ENCODE measurements around the gene AGER. TPM values are rescaled to one million over a fixed set of nuclear protein-coding genes. Genes with fewer than 3 reads are reported as not detected.

The AGER gene
- total RNA-seq, 1 donor from 2014 or later: 9.9 TPM

GRCh38 chr6:32210191-32210601, 26.1 kb upstream of the AGER start:
- H3K79me2 ChIP-seq (ENCODE audit: insufficient read depth, low read length): no peaks in the 10 kb centered on the region
- DNase-seq (ENCODE audit: low read depth): no peak
- no peak overlapping the region for H3K4me3 ChIP-seq (ENCODE audit: insufficient read depth, low read depth, low read length)
- no peaks in the 10 kb centered on the region for H3K4me1 Mint-ChIP-seq (ENCODE audit: low read depth, unreplicated experiment)
- H3K27ac Mint-ChIP-seq (ENCODE audit: unreplicated experiment): no peak overlapping the region
- H3K27ac ChIP-seq (ENCODE audit: low read depth, low read length): no peak overlapping the region
- TF ChIP-seq EZH2 (IDR thresholded peaks at IDR 0.05; ENCODE audit: insufficient read depth, low read length): no peak
- no peak for TF ChIP-seq CTCF (IDR thresholded peaks at IDR 0.05; ENCODE audit: insufficient read depth, low read depth, low read length)
- H4K20me1 ChIP-seq (ENCODE audit: insufficient read depth, low read length): no peaks in the 10 kb centered on the region
- H3K4me1 ChIP-seq (ENCODE audit: insufficient read depth, low read length): no peaks in the 10 kb centered on the region
- no peak overlapping the region for H3K9ac ChIP-seq (ENCODE audit: low read length)
- no peak overlapping the region for H3K4me3 Mint-ChIP-seq (ENCODE audit: unreplicated experiment)
- no peaks in the 10 kb centered on the region for H3K9me3 ChIP-seq (ENCODE audit: insufficient read depth, low read depth, low read length)
- no peaks in the 10 kb centered on the region for H3K36me3 ChIP-seq (ENCODE audit: insufficient read depth, low read length)
- H3K36me3 Mint-ChIP-seq (ENCODE audit: low read depth, unreplicated experiment): no peaks in the 10 kb centered on the region
- H3K27me3 ChIP-seq (ENCODE audit: insufficient read depth, low read length): no peaks in the 10 kb centered on the region
- no peak for FAIRE-seq
- peaks cover 21% of the 10 kb centered on the region for H3K27me3 Mint-ChIP-seq (ENCODE audit: low read depth, unreplicated experiment)
- H3K9me3 Mint-ChIP-seq (ENCODE audit: unreplicated experiment): peaks cover 2% of the 10 kb centered on the region
- H3K4me2 ChIP-seq (ENCODE audit: low read length): no peak overlapping the region
- H2AFZ ChIP-seq (ENCODE audit: low read depth, low read length): no peak overlapping the region

- H3K4me1 ChIP-seq (ENCODE audit: insufficient read depth, low read length): no peaks in the 10 kb centered on the region
- Mint-ChIP-seq H3K27me3 (ENCODE audit: low read depth, unreplicated experiment) (peaks cover 22% of the 10 kb centered on the region), H3K4me1 (ENCODE audit: low read depth, unreplicated experiment) (no peaks in the 10 kb centered on the region)
These were observed 24.9 kb upstream of the AGER start for GRCh38 chr6:32208996-32209395.

More at GRCh38 chr6:32208996-32209395, 24.9 kb upstream of the AGER start:
- H3K9me3 Mint-ChIP-seq (ENCODE audit: unreplicated experiment): peaks cover 2% of the 10 kb centered on the region
- Histone ChIP-seq H3K36me3 (ENCODE audit: insufficient read depth, low read length) (no peaks in the 10 kb centered on the region), H3K27me3 (ENCODE audit: insufficient read depth, low read length) (no peaks in the 10 kb centered on the region), H3K9me3 (ENCODE audit: insufficient read depth, low read depth, low read length) (no peaks in the 10 kb centered on the region), H4K20me1 (ENCODE audit: insufficient read depth, low read length) (no peaks in the 10 kb centered on the region), H3K4me2 (ENCODE audit: low read length) (no peak overlapping the region), H3K27ac (ENCODE audit: low read depth, low read length) (no peak overlapping the region), H2AFZ (ENCODE audit: low read depth, low read length) (no peak overlapping the region), H3K9ac (ENCODE audit: low read length) (no peak overlapping the region), H3K4me3 (ENCODE audit: insufficient read depth, low read depth, low read length) (no peak overlapping the region), H3K79me2 (ENCODE audit: insufficient read depth, low read length) (no peaks in the 10 kb centered on the region)
- FAIRE-seq (no peak), DNase-seq (ENCODE audit: low read depth) (no peak)
- H3K27ac Mint-ChIP-seq (ENCODE audit: unreplicated experiment): no peak overlapping the region
- TF ChIP-seq EZH2 (IDR thresholded peaks at IDR 0.05; ENCODE audit: insufficient read depth, low read length): no peak
- TF ChIP-seq CTCF (IDR thresholded peaks at IDR 0.05; ENCODE audit: insufficient read depth, low read depth, low read length): no peak
- H3K36me3 Mint-ChIP-seq (ENCODE audit: low read depth, unreplicated experiment): peaks cover 3% of the 10 kb centered on the region
- no peak overlapping the region for H3K4me3 Mint-ChIP-seq (ENCODE audit: unreplicated experiment)

Measured in astrocyte (in vitro differentiated cells and primary cell).